ENCODE measurements around the gene NDST1. TPM values are rescaled to one million over a fixed set of nuclear protein-coding genes. Genes with fewer than 3 reads are reported as not detected.

The NDST1 gene
- total and polyA plus RNA-seq, 2 of the 8 experiments (the other 6 are each of a cell fraction or from before 2014, with no cell fraction given), result 27.0 to 72.0 TPM

DNA sequence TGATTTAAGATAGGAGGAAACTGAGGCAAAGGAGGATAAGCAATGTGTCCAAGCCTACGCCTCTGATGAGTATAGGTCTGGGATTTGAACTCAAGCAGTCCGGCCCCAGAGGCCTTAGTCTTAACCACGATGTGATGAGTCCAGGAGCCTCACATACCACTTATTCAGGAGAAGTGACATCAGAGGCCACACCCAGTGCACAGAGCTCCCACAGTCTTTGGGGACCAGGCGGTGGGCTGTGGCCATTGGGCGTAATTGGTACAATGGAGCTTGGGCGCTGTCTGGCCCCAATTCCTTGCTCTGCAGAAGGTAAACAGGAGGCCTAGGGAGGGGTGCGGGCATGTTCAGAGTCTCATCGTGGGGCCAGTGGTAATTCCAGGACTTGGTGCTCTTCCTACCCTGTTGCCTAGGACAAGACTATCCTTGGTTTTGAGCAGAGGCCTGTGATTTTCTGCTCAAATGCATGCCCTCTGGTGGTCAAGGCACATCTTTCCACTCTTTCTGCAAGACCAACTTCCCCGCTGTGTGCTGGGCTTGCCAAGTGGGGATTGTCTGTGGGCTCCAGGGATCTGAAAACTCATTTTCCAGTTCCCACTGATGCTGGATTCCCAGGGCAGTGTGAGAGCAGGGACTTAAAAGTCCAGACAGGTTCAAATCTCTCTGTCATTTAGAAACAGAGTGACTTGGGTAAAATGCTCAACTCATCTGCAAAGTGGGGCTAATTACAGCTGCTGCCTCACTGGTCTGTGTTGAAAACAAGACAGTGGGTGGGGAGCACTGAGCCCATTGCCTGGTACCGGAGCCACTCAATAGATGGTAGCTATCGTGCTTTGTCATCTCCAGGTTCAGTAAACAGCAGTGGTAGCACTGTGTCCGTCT lies 15.8 kb downstream of the NDST1 start:
- Histone ChIP-seq H4K5ac (ENCODE audit: insufficient read length, low read depth, low read length) (no peak overlapping the region), H2BK5ac (ENCODE audit: low read depth, low read length) (no peak overlapping the region; the same call in 1 of the 2 replicates), H3K36me3 (ENCODE audit: control insufficient read depth in 2 of 4, insufficient read depth in 4 of 4, low read length in 3 of 4) (peaks cover 0 to 16% (median 6%) of the 10 kb centered on the region in 4 experiments; a peak in 5 of 8 replicates), H3K14ac (ENCODE audit: insufficient read length) (no peak overlapping the region), H2AK5ac (ENCODE audit: low read depth, low read length) (no peak overlapping the region), H3K4me3 (ENCODE audit: extremely low read depth in 1 of 4, insufficient read depth in 2 of 4, low read depth in 3 of 4, low read length in 4 of 4) (no peak overlapping the region), H3K18ac (ENCODE audit: extremely low read depth, low read length) (no peak overlapping the region; the same call in 1 of the 2 replicates), H3K4me2 (ENCODE audit: insufficient read depth in 1 of 2, low read depth in 2 of 2, low read length in 2 of 2) (no peak overlapping the region), H2BK20ac (ENCODE audit: low read length) (no peak overlapping the region), H3K79me2 (ENCODE audit: control insufficient read depth in 1 of 2, insufficient read depth in 2 of 2, low read length in 2 of 2) (peaks cover 0 to 66% of the 10 kb centered on the region in 2 experiments; a peak in 2 of 4 replicates), H4K20me1 (replicated peaks in 1 of 2; ENCODE audit: control insufficient read depth in 1 of 2, insufficient read depth in 2 of 2, low read length in 2 of 2) (peaks cover 24 to 38% of the 10 kb centered on the region in 2 experiments), H3K23ac (ENCODE audit: insufficient read length) (no peak overlapping the region), H2AFZ (ENCODE audit: low read length) (no peak overlapping the region), H3K9me3 (ENCODE audit: insufficient read depth in 2 of 2, low read depth in 1 of 2, low read length in 1 of 2) (no peaks in the 10 kb centered on the region), H4K8ac (ENCODE audit: extremely low read depth, insufficient read depth, low read length) (no peak overlapping the region), H4K91ac (replicated peaks; ENCODE audit: insufficient read length, low read length) (no peak overlapping the region), H3K4me1 (replicated peaks in 1 of 4; ENCODE audit: control insufficient read depth in 3 of 4, insufficient read depth in 4 of 4, low read length in 3 of 4) (peaks cover 7 to 25% (median 14%) of the 10 kb centered on the region in 4 experiments), H3K23me2 (ENCODE audit: low read depth, low read length) (no peaks in the 10 kb centered on the region), H3K27ac (ENCODE audit: low read depth, low read length) (no peak overlapping the region), H3K4ac (replicated peaks; ENCODE audit: insufficient read length, low read depth, low read length) (no peak overlapping the region), H2BK120ac (replicated peaks; ENCODE audit: low read depth, low read length) (no peak overlapping the region), H3K27me3 (replicated peaks in 1 of 4; ENCODE audit: control insufficient read depth in 3 of 4, extremely low read depth in 1 of 4, insufficient read depth in 3 of 4, low read length in 3 of 4) (no peaks in the 10 kb centered on the region), H3K56ac (replicated peaks; ENCODE audit: insufficient read length, low read depth, low read length) (no peak overlapping the region), H3K9ac (replicated peaks in 1 of 4; ENCODE audit: extremely low read depth in 1 of 4, low read depth in 3 of 4, low read length in 3 of 4) (no peak overlapping the region), H2BK12ac (ENCODE audit: low read depth, low read length) (no peak overlapping the region; the same call in 1 of the 2 replicates), H2BK15ac (ENCODE audit: low read length) (no peak overlapping the region), H3K79me1 (ENCODE audit: low read depth, low read length) (peaks cover 32% of the 10 kb centered on the region)
- DNase-seq (ENCODE audit: low read depth in 1 of 2, low spot score in 2 of 2) (no peak), FAIRE-seq (peak; percentile 77)
- POLR2A ChIA-PET (ENCODE audit: partially characterized antibody), result interaction anchor here (0.7 to 3.2 kb wide), 10 partner anchors 12 to 74 kb away, joined by 3 to 20 read pairs (median 4); partner anchors contain the start of gene RPS14
- WGBS, 2 experiments (ENCODE audit: extremely low coverage in 1 of 2, insufficient coverage in 1 of 2, insufficient read length in 1 of 2, insufficient replicate concordance in 2 of 2, low coverage in 1 of 2, low lambda C conversion rate in 2 of 2, missing lambda C conversion rate in 1 of 2), result 85% methylated on average over 12 of the region's 12 CpGs; no CpG with 5 or more reads in 1 of the 2 experiments
- CTCF ChIA-PET (ENCODE audit: partially characterized antibody), result interaction anchor here (0.6 to 15.3 kb wide), 28 partner anchors 11 to 671 kb away, joined by 3 to 229 read pairs (median 4); partner anchors contain the start of genes IRGM and NDST1
- TF ChIP-seq RAD21 (IDR thresholded peaks at IDR 0.05 in 1 of 2, conservative IDR thresholded peaks at IDR 0.05 in 1 of 2; ENCODE audit: low read depth in 2 of 2, low read length in 2 of 2) (peak; percentile 65 to 78), FOSL1 (IDR thresholded peaks at IDR 0.05; ENCODE audit: insufficient read depth, low read depth, low read length) (no peak), TBP (IDR thresholded peaks at IDR 0.05; ENCODE audit: low read depth, low read length) (no peak), PHF8 (conservative IDR thresholded peaks at IDR 0.05; ENCODE audit: low read depth, low read length) (no peak), SUZ12 (IDR thresholded peaks at IDR 0.05; ENCODE audit: low read length) (no peak)
- TF ChIP-seq, protein P1, sequence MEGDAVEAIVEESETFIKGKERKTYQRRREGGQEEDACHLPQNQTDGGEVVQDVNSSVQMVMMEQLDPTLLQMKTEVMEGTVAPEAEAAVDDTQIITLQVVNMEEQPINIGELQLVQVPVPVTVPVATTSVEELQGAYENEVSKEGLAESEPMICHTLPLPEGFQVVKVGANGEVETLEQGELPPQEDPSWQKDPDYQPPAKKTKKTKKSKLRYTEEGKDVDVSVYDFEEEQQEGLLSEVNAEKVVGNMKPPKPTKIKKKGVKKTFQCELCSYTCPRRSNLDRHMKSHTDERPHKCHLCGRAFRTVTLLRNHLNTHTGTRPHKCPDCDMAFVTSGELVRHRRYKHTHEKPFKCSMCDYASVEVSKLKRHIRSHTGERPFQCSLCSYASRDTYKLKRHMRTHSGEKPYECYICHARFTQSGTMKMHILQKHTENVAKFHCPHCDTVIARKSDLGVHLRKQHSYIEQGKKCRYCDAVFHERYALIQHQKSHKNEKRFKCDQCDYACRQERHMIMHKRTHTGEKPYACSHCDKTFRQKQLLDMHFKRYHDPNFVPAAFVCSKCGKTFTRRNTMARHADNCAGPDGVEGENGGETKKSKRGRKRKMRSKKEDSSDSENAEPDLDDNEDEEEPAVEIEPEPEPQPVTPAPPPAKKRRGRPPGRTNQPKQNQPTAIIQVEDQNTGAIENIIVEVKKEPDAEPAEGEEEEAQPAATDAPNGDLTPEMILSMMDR (IDR thresholded peaks at IDR 0.05; ENCODE audit: control extremely low read depth in 1 of 3, insufficient read depth in 1 of 3, low read depth in 1 of 3, low read length in 3 of 3), result peak; percentile 61 to 86 (median 71)
- TF ChIP-seq, protein P2, sequence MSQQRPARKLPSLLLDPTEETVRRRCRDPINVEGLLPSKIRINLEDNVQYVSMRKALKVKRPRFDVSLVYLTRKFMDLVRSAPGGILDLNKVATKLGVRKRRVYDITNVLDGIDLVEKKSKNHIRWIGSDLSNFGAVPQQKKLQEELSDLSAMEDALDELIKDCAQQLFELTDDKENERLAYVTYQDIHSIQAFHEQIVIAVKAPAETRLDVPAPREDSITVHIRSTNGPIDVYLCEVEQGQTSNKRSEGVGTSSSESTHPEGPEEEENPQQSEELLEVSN (IDR thresholded peaks at IDR 0.05), result no peak
